GM23248 (cell line): ENCODE results near the gene RANBP3L.

Source experiments
- EZH2 ChIP-seq: fragments of 200-600 bp; sonication (generic); IDR thresholded peaks from 2 replicates; pipeline ENCODE4 v1.6.1; 2018; ENCODE audit warnings: antibody characterized with exemption, mild to moderate bottlenecking; ENCODE audit not compliant: insufficient read depth, poor library complexity, severe bottlenecking
- EZH2phosphoT487 ChIP-seq: fragments of 200-600 bp; sonication (generic); IDR thresholded peaks from 2 replicates; pipeline ENCODE4 v1.6.1; 2018; ENCODE audit warnings: antibody characterized with exemption, moderate library complexity, mild to moderate bottlenecking, low read depth; ENCODE audit not compliant: insufficient read depth

GRCh38 chr5:36267905-36268304 is 33.8 kb downstream of the RANBP3L start:
- no peak for TF ChIP-seq EZH2
- TF ChIP-seq EZH2phosphoT487, result no peak
